GM19395 (cell line): Measurements from ENCODE around the gene NFKBIZ.
"Not testable (repeated sequence)": the region's sequence is repeated elsewhere in the genome, so short reads cannot be mapped to it uniquely, and the experiment has no call there.

Experiments used
- ATAC-seq: cut with Tn5 transposase; IDR thresholded peaks from one replicate; pipeline ENCODE4 v1.9.1; 2021; ENCODE audit warnings: mild to moderate bottlenecking, moderate library complexity; ENCODE audit not compliant: unreplicated experiment

The NFKBIZ gene

GRCh38 chr3:101850246-101851051 is 1.1 kb downstream of the NFKBIZ start:
- ATAC-seq, result peak; percentile 30

DNA sequence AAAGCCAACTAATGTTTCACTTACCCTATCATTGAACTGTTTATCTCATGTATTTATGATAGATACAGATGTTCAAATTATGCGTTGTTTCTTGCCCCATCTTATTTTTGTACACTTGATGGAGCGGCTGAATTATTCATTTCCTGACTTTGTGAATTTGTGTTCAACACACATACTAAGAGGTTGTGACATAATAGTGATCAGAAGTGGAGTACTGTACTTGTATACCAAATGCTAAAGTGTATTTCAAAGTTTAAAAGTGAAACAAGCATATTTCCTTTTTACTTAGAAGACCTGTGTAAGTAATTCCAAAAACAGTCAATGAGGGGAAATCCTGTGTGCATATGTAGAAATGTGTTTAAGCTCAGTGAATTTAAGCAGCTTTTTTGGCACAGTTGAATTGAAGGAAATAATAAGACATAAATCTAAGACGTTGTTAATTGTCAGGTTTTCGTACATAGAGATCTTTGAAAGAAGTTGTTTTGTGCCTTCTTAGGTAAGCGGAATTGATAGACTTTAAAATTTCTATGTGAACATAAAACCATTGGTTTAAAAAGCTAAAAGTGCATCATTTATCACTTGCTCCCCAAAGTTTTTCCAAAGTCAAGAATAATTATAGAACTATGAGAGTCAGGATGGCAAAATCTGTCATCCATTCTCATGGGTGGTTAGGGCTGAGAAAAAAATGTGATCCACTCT is 1.9 kb downstream of the NFKBIZ start:
- ATAC-seq, result no peak

GRCh38 chr3:101851850-101852714 is 2.8 kb downstream of the NFKBIZ start:
- no peak for ATAC-seq

GRCh38 chr3:101852983-101853840 is 3.9 kb downstream of the NFKBIZ start:
- ATAC-seq, result no peak

- no peak for ATAC-seq
Observed at GRCh38 chr3:101853982-101854381, 4.7 kb downstream of the NFKBIZ start.

- ATAC-seq, result no peak
Observed at GRCh38 chr3:101854608-101855304, 5.4 kb downstream of the NFKBIZ start.

DNA sequence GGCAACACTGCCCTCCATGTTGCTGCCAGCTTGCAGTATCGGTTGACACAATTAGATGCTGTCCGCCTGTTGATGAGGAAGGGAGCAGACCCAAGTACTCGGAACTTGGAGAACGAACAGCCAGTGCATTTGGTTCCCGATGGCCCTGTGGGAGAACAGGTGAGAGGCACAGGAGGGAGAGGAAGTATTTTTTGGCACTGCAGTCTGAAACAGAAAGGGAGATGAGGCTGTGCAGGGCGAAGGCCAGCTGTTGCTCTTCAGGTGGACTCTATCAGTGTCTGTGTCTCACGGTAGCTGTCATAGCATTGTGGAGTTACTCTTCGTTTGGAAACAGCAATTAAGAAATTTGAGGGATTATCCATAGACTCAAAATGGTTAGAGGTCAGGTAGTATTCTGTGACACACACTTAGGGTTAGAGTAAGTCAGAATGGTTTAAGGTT is 8.0 kb downstream of the NFKBIZ start:
- ATAC-seq, result no peak

DNA sequence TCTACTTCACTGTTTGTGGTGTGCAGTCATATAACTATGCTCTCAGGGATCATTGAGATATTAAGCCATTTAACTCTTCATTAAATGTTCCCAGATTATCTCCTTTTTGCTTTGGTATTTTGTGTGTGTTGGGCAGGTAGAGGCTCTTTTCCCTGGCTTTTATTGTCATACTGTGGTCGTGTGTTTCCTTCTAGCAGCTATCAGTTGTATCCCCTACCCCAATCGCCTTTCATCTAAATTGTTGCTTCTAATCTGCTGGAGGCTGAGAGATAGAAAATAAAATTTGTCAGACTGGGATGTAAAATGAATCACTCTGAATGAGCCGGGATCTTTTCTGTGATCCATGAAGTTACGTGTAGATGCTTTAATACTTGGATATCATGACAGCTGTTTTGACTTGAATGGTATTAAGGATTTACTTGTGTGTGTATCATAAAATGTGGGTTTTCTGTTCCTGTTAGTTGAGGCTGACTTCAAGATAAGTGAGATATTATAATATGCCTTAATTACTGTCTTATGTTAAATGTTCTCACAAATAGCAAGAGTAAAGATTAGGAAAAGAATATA is 9.2 kb downstream of the NFKBIZ start:
- ATAC-seq, result no peak

DNA sequence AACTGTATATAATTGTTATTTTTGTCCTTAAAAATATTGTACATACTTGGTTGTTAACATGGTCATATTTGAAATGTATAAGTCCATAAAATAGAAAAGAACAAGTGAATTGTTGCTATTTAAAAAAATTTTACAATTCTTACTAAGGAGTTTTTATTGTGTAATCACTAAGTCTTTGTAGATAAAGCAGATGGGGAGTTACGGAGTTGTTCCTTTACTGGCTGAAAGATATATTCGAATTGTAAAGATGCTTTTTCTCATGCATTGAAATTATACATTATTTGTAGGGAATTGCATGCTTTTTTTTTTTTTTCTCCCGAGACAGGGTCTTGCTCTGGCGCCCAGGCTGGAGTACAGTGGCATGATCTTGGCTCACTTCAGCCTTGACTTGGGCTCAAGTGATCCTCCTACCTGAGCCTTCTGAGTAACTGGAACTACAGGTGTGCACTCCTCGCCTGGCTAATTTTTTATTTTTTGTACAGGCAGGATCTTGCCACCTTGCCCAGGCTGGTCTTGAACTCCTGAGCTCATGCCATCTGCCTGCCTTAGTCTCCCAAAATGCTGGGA is 10.7 kb downstream of the NFKBIZ start:
- ATAC-seq, result no peak

DNA sequence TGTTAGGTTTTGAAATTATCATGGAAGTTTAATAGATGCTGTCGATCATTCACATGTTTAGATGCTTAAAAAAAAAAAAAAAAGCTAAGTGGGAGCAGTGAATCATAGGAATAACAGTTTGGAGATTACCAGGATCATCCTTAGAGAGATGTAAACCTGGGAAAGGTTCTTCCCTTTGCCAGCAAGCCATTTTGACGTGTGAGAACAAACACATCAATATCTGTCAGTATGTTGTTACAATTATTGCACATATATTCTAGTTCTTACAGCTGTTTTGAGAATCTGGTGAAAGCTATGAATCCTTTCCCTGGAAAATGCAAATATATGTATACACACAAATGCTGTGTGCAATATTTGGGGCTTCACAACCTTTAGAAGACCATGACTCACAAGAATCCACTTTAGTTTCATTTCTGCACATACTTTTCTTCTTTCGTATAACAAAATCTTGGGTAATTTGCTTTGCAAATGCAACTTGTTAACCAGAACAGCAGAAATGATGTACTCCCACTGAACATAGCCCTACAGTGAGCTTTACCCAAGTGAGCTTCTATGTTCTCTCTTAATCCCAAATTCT is 12.0 kb downstream of the NFKBIZ start:
- ATAC-seq, result peak; percentile 54

DNA sequence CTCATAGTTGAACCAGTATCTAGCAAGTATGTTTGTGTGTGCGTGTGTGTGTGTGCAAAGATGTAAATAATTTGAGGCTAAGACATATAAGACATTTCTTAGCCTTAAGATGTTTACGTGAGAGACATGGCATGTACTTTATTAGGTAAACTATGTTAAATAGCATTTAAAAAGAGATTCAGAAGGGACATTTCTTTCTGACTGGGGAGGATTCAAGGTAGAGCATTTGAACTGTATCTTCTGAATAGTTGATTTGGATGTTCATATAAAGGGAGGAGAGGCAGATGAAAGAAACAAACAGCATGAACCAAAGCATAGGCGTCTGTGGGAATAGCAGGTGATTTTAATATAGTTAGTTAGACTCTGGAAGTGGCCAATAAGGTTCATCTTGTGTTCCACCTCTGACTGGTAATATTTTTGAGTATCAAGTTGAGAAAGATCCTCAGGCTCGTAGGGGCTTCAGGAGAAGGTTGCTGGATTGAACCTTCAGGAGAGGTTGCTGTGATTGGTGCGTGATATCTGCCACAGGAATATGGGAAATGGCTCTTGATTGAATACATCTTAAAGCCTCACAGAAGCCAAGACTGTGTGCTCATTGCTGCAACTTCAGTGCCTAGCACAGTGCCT is 12.6 kb downstream of the NFKBIZ start:
- ATAC-seq, result no peak

GRCh38 chr3:101862416-101863165 is 13.3 kb downstream of the NFKBIZ start:
- no peak for ATAC-seq

DNA sequence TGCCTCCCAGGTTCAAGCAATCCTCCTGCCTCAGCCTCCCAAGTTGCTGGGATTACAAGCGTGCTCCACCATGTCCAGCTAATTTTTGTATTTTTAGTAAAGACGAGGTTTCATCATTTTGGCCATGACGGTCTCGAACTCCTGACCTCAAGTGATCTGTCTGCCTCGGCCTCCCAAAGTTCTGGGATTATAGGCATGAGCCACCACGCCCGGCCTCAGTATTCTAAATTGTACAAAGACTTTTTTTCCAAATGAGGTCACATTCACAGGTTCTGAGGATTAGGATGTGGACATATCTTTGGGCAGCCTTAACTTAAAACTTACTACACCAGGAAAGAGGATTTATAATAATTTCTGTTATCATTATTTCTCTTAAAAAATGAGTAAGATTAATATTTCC is 15.6 kb downstream of the NFKBIZ start:
- ATAC-seq, result not testable (repeated sequence)

GRCh38 chr3:101865751-101866509 is 16.6 kb downstream of the NFKBIZ start:
- ATAC-seq, result no peak

- no peak for ATAC-seq
Observed at GRCh38 chr3:101867511-101867910, 18.2 kb downstream of the NFKBIZ start.

- no peak for ATAC-seq
Observed at GRCh38 chr3:101867996-101868395, 18.7 kb downstream of the NFKBIZ start.
